ENCODE results near the gene MPI. TPM values are rescaled to one million over a fixed set of nuclear protein-coding genes. Genes with fewer than 3 reads are reported as not detected.

The MPI gene
- total RNA-seq, 1 experiment from 2014 or later: 57.5 TPM

DNA sequence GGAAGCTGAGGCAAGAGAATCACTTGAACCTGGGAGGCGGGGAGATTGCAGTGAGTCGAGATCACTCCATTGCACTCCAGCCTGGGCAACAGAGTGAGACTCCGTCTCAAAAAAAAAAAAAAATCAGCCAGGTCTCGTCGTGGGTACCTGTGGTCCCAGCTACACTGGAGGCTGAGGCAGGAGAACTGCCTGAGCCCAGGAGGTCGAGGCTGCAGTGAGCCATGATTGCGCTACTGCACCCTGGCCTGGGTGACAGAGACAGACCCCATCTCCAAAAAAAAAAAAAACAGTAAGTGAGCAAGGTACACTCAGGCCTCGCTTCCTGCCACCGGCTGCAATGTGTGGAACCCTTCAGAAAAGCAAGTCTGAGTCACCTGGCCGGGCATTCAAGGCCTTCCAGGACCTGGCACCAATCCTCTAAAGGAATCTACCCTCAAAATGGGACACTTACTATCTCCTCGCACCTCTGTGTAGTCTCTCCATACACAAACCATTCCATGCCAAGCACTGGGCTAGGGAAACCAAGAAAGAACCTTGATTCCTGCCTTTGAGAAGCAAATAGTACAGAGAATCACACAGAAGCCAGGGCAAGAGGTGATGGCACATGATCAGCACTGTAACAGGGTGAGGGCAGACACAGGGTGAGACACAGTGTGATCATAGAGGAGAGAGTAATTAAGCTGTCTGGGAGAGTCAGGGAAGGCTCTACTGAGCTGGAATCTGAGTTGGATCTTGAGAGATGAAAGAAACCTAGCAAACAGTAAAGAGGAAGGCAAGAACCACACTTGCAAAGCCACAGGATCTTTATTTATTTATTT, 26.4 kb upstream of the MPI start:
- H3K4me1 Mint-ChIP-seq: peaks cover 2 to 6% of the 10 kb centered on the region in 2 experiments; a peak in 2 of 4 replicates
- H3K27ac ChIP-seq (ENCODE audit: insufficient read length, low read depth, low read length): no peak overlapping the region

More for the DNA sequence above, 26.4 kb upstream of the MPI start:
- Mint-ChIP-seq H3K27me3 (ENCODE audit: low read depth) (no peaks in the 10 kb centered on the region), H3K27ac (peak overlapping the region in 1 of 3 experiments; percentile 15; a peak in 2 of 7 replicates), H3K4me3 (no peak overlapping the region), H3K9me3 (peaks cover 4% of the 10 kb centered on the region in 2 experiments; a peak in 3 of 5 replicates), H3K36me3 (ENCODE audit: insufficient read depth in 1 of 3, low read depth in 3 of 3) (peaks cover 6 to 15% (median 15%) of the 10 kb centered on the region in 3 experiments)
- TF ChIP-seq, protein P1, sequence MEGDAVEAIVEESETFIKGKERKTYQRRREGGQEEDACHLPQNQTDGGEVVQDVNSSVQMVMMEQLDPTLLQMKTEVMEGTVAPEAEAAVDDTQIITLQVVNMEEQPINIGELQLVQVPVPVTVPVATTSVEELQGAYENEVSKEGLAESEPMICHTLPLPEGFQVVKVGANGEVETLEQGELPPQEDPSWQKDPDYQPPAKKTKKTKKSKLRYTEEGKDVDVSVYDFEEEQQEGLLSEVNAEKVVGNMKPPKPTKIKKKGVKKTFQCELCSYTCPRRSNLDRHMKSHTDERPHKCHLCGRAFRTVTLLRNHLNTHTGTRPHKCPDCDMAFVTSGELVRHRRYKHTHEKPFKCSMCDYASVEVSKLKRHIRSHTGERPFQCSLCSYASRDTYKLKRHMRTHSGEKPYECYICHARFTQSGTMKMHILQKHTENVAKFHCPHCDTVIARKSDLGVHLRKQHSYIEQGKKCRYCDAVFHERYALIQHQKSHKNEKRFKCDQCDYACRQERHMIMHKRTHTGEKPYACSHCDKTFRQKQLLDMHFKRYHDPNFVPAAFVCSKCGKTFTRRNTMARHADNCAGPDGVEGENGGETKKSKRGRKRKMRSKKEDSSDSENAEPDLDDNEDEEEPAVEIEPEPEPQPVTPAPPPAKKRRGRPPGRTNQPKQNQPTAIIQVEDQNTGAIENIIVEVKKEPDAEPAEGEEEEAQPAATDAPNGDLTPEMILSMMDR (conservative IDR thresholded peaks at IDR 0.05): no peak
- Histone ChIP-seq H2BK120ac (ENCODE audit: low read depth, low read length, poor library complexity, severe bottlenecking) (no peak overlapping the region), H3K79me1 (ENCODE audit: insufficient read depth, low read depth, low read length, poor library complexity, severe bottlenecking) (no peaks in the 10 kb centered on the region), H4K20me1 (ENCODE audit: control insufficient read depth, insufficient read depth, insufficient read length) (peaks cover 3% of the 10 kb centered on the region), H3K18ac (ENCODE audit: insufficient read length, low read depth, low read length) (no peak overlapping the region), H2BK15ac (ENCODE audit: low read depth, low read length) (no peak overlapping the region), H3T11ph (ENCODE audit: low read length) (no peak overlapping the region), H3K79me2 (ENCODE audit: insufficient read depth, low read length) (peaks cover 9% of the 10 kb centered on the region; the same call in 1 of the 2 replicates), H2BK20ac (ENCODE audit: low read depth, low read length, poor library complexity, severe bottlenecking) (no peak overlapping the region), H2AFZ (ENCODE audit: low read length) (no peak overlapping the region), H4K5ac (ENCODE audit: insufficient read length, low read depth, low read length) (no peak overlapping the region), H3K56ac (ENCODE audit: insufficient read length, low read depth, low read length) (no peak overlapping the region), H3K9ac (ENCODE audit: extremely low read depth, insufficient read length, low read length) (no peak overlapping the region), H4K8ac (replicated peaks; ENCODE audit: insufficient read length, low read depth, low read length) (no peak overlapping the region), H2AK5ac (ENCODE audit: insufficient read length, low read length) (no peak overlapping the region), H3K27me3 (ENCODE audit: insufficient read depth, low read length) (no peaks in the 10 kb centered on the region), H4K91ac (ENCODE audit: insufficient read length, low read depth, low read length) (no peak overlapping the region), H3K4me2 (ENCODE audit: insufficient read depth, insufficient read length, low read length) (no peak overlapping the region), H2BK12ac (ENCODE audit: insufficient read length, low read depth, low read length) (no peak overlapping the region), H3K4ac (ENCODE audit: low read depth, low read length) (no peak overlapping the region), H2BK5ac (ENCODE audit: insufficient read length, low read length) (no peak overlapping the region), H3K4me1 (ENCODE audit: insufficient read depth, low read length) (no peaks in the 10 kb centered on the region), H3K14ac (ENCODE audit: insufficient read depth, low read length) (no peak overlapping the region), H3K23me2 (ENCODE audit: insufficient read length, low read depth, low read length, poor library complexity, severe bottlenecking) (no peaks in the 10 kb centered on the region), H3K23ac (ENCODE audit: insufficient read length, low read depth, low read length) (no peak overlapping the region), H3K9me3 (ENCODE audit: control insufficient read depth, low read depth, low read length) (no peaks in the 10 kb centered on the region)
- DNase-seq: no peak
- no CpG with 5 or more reads among the region's 11 CpGs for WGBS (ENCODE audit: extremely low coverage, insufficient read length, low lambda C conversion rate)
